HG03432 (cell line): Measurements from ENCODE around the gene GUCY1A1.
A peak's percentile ranks its signal among the peaks of the same experiment; 100 is the strongest.

ENCODE experiments used
- ATAC-seq: cut with Tn5 transposase; IDR thresholded peaks from one replicate; pipeline ENCODE4 v1.9.1; 2021; ENCODE audit warnings: mild to moderate bottlenecking, moderate library complexity; ENCODE audit not compliant: unreplicated experiment

GUCY1A1 gene

GRCh38 chr4:155734951-155735350 lies 68.3 kb downstream of the GUCY1A1 start:
- no peak for ATAC-seq

GRCh38 chr4:155735496-155735895 lies 68.8 kb downstream of the GUCY1A1 start:
- no peak for ATAC-seq

GRCh38 chr4:155738548-155738947 lies 71.9 kb downstream of the GUCY1A1 start:
- no peak for ATAC-seq

GRCh38 chr4:155741546-155741945 lies 74.9 kb downstream of the GUCY1A1 start:
- no peak for ATAC-seq

GRCh38 chr4:155742310-155743015 lies 75.8 kb downstream of the GUCY1A1 start:
- no peak for ATAC-seq

- ATAC-seq: no peak
These were observed 79.3 kb downstream of the GUCY1A1 start for GRCh38 chr4:155745984-155746383.

GRCh38 chr4:155748039-155748438 lies 81.4 kb downstream of the GUCY1A1 start:
- no peak for ATAC-seq

GRCh38 chr4:155749041-155749440 lies 82.4 kb downstream of the GUCY1A1 start:
- no peak for ATAC-seq

- no peak for ATAC-seq
These were observed 84.9 kb downstream of the GUCY1A1 start for GRCh38 chr4:155751569-155751968.

GRCh38 chr4:155757745-155758265 lies 91.2 kb downstream of the GUCY1A1 start:
- ATAC-seq: no peak

- peak; percentile 97 for ATAC-seq
These were observed 92.1 kb downstream of the GUCY1A1 start, which contains the start of gene GUCY1B1 for GRCh38 chr4:155758481-155759371. Gene GUCY1B1 (plus strand): TSS chr4:155759021. CDS start chr4:155759141, 120 bp downstream.

- peak; percentile 31 for ATAC-seq
These were observed 93.0 kb downstream of the GUCY1A1 start for GRCh38 chr4:155759372-155760252.

- no peak for ATAC-seq
These were observed 94.4 kb downstream of the GUCY1A1 start for GRCh38 chr4:155761047-155761446.

GRCh38 chr4:155761916-155762315 lies 95.3 kb downstream of the GUCY1A1 start:
- ATAC-seq: no peak

GRCh38 chr4:155762334-155762733 lies 95.7 kb downstream of the GUCY1A1 start:
- no peak for ATAC-seq

GRCh38 chr4:155763551-155763950 lies 96.9 kb downstream of the GUCY1A1 start:
- no peak for ATAC-seq

GRCh38 chr4:155765149-155765548 lies 98.5 kb downstream of the GUCY1A1 start:
- no peak for ATAC-seq

GRCh38 chr4:155766622-155767021 lies 100.0 kb downstream of the GUCY1A1 start:
- ATAC-seq: no peak

GRCh38 chr4:155768370-155768769 lies 101.7 kb downstream of the GUCY1A1 start:
- no peak for ATAC-seq

GRCh38 chr4:155769090-155769489 lies 102.4 kb downstream of the GUCY1A1 start:
- peak; percentile 74 for ATAC-seq
